Ishikawa (cell line): ENCODE results near the gene IL4.

Source experiments
- CEBPB ChIP-seq: IDR thresholded peaks from 2 replicates; pipeline ENCODE4 v1.6.1; 2012
- CREB1 ChIP-seq: IDR thresholded peaks from 2 replicates; pipeline ENCODE4 v1.6.1; 2012; ENCODE audit warnings: low read depth
- EGR1 ChIP-seq: IDR thresholded peaks from 2 replicates; pipeline ENCODE4 v1.6.1; 2012
- EP300 ChIP-seq: IDR thresholded peaks from 2 replicates; pipeline ENCODE4 v1.6.1; 2012; ENCODE audit warnings: borderline replicate concordance
- FOXM1 ChIP-seq: IDR thresholded peaks from 2 replicates; pipeline ENCODE4 v1.6.1; 2012; ENCODE audit warnings: low read depth, borderline replicate concordance
- MAX ChIP-seq: IDR thresholded peaks from 2 replicates; pipeline ENCODE4 v1.6.1; 2012
- RAD21 ChIP-seq: IDR thresholded peaks from 2 replicates; pipeline ENCODE4 v1.6.1; 2012; ENCODE audit warnings: low read depth
- TAF1 ChIP-seq: IDR thresholded peaks from 2 replicates; pipeline ENCODE4 v1.6.1; 2012; ENCODE audit warnings: low read depth, mild to moderate bottlenecking
- TCF12 ChIP-seq: IDR thresholded peaks from 2 replicates; pipeline ENCODE4 v1.6.1; 2012; ENCODE audit warnings: low read depth
- YY1 ChIP-seq: IDR thresholded peaks from 2 replicates; pipeline ENCODE4 v1.6.1; 2012; ENCODE audit warnings: low read depth
- ZBTB7A ChIP-seq: IDR thresholded peaks from 2 replicates; pipeline ENCODE4 v1.6.1; 2012; ENCODE audit warnings: low read depth
- TF ChIP-seq, protein P1 (sequence below): IDR thresholded peaks from 2 replicates; pipeline ENCODE4 v1.6.1; 2012; ENCODE audit warnings: low read depth, mild to moderate bottlenecking
- TF ChIP-seq, protein P2 (sequence below): IDR thresholded peaks from 2 replicates; pipeline ENCODE4 v1.6.1; 2012

GRCh38 chr5:132669966-132670882 is 3.6 kb upstream of the IL4 start:
- TF ChIP-seq TCF12: no peak
- TF ChIP-seq RAD21: no peak
- TF ChIP-seq EP300: no peak
- TF ChIP-seq EGR1: no peak
- no peak for TF ChIP-seq MAX
- no peak for TF ChIP-seq YY1
- TF ChIP-seq CEBPB: no peak
- TF ChIP-seq, protein P1, sequence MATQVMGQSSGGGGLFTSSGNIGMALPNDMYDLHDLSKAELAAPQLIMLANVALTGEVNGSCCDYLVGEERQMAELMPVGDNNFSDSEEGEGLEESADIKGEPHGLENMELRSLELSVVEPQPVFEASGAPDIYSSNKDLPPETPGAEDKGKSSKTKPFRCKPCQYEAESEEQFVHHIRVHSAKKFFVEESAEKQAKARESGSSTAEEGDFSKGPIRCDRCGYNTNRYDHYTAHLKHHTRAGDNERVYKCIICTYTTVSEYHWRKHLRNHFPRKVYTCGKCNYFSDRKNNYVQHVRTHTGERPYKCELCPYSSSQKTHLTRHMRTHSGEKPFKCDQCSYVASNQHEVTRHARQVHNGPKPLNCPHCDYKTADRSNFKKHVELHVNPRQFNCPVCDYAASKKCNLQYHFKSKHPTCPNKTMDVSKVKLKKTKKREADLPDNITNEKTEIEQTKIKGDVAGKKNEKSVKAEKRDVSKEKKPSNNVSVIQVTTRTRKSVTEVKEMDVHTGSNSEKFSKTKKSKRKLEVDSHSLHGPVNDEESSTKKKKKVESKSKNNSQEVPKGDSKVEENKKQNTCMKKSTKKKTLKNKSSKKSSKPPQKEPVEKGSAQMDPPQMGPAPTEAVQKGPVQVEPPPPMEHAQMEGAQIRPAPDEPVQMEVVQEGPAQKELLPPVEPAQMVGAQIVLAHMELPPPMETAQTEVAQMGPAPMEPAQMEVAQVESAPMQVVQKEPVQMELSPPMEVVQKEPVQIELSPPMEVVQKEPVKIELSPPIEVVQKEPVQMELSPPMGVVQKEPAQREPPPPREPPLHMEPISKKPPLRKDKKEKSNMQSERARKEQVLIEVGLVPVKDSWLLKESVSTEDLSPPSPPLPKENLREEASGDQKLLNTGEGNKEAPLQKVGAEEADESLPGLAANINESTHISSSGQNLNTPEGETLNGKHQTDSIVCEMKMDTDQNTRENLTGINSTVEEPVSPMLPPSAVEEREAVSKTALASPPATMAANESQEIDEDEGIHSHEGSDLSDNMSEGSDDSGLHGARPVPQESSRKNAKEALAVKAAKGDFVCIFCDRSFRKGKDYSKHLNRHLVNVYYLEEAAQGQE: no peak
- no peak for TF ChIP-seq TAF1
- TF ChIP-seq ZBTB7A: no peak
- TF ChIP-seq FOXM1: no peak
- no peak for TF ChIP-seq CREB1
- TF ChIP-seq, protein P2, sequence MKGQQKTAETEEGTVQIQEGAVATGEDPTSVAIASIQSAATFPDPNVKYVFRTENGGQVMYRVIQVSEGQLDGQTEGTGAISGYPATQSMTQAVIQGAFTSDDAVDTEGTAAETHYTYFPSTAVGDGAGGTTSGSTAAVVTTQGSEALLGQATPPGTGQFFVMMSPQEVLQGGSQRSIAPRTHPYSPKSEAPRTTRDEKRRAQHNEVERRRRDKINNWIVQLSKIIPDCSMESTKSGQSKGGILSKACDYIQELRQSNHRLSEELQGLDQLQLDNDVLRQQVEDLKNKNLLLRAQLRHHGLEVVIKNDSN: no peak
